Effector CD8-positive, alpha-beta T cell (primary cell): ENCODE measurements around the gene EOMES.

Source experiments
- DNase-seq: peaks from one replicate; lab custom pipeline; 2025; lab: John Stamatoyannopoulos, UW

The EOMES gene

DNA sequence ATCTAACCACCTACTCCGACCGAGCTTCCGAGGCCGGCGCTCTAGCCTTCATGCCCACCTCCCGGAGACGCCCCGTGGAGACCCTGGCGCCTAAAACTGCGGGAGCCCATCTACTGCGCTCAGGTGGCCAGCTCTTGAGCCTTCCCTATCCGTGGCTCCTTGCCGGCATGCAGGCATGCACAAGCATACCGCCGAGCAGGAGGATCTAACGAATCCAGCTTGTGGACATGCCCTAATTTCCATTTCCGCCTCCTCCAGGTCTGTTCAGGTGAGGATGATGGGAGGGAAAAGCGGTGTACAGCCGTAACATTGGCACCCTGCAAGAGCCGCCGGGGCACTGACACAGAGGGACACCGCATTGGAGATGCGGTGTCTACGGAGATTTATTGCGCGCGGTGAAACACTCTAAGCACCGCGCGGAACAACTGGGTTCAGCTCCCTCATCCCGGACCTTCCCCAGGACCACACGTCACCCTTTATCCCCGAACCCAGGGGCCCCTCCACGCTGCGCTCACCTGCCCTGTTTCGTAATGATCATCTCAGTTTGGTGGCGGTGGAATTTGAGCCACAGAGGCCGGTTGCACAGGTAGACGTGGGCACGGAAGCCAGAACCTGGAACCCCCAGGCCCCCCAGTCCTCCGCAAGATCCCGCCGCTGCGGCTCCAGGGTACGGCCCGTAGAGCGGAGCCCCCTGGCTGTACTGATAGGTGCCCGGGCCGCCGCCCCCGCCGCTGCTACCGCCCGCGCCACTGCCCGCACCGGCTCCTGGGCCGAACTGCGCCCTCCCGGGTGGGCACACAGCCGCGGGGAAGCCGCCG is 1.0 kb downstream of the EOMES start:
- DNase-seq: no peak

DNA sequence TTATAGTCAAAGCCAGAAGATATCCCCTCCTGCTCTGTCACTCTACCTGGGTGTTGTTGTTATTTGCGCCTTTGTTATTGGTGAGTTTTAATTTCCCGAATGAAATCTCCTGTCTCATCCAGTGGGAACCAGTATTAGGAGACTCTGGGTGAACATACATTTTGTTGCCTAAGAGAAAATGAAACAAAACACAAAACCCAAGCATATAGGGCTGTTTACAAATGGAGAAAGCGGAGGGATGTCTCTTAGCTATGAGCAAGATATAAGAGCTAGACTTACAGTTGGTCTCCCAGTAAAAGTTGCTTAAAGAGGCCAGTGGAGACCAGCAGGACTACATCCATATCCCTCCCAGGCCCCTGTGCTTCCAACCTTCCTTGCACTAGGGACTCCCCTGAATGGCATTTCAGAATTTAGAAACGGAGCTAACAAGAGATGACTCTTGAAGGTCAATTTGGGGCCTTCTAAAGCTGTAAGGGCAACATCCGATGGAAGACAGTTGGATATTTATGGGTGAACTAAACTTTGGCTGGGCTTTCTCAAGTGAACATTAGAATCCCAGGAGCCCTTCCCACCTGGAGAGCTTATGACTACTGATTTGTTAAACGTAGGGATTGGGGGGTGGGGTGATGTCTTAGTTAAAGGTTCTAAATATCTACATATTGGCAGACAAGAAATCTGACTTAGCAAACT is 2.7 kb downstream of the EOMES start:
- no peak for DNase-seq

DNA sequence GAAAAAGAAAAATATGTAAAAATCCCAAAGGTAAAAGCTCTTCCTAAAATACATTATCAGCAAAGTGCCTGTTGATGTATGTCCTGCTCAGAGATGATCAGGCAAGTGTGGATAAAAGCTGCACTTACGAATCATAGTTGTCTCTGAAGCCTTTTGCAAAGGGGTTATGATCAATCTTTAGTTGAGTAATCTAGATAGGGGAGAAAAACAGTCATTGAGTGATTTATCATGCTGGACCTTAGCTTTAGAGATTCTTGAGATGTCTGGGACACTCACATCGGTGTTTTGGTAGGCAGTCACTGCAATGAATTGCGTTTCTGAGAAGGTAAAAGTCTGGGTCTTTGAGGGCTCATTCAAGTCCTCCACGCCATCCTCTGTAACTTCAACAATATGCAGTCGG is 3.7 kb downstream of the EOMES start:
- no peak for DNase-seq

DNA sequence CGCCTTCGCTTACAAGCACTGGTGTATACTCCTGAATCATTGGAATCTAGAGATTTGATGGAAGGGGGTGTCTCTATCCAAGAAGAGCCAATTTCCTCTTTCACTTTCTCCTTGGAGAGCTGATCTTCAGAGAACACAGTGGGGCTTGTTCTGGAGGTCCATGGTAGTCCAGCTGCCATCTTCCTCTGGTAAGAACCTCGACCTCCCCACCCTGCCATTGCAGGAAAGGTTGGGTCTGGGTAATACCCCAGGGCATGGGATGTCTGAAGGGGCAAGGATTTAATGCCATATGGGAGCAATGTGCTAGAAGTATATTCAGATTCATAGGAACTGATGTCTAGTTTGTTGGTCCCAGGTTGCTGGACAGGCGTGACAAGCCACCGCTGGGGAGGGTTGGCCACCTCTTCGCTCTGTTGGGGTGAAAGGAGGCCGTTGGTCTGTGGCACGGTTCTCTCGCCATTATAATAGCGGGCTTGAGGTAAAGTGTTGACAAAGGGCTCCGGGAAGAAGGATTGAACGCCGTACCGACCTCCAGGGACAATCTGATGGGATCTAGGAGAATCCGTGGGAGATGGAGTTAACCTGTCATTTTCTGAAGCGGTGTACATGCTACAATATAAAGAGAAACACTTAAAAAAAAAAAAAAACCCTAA is 4.8 kb downstream of the EOMES start:
- DNase-seq: no peak

DNA sequence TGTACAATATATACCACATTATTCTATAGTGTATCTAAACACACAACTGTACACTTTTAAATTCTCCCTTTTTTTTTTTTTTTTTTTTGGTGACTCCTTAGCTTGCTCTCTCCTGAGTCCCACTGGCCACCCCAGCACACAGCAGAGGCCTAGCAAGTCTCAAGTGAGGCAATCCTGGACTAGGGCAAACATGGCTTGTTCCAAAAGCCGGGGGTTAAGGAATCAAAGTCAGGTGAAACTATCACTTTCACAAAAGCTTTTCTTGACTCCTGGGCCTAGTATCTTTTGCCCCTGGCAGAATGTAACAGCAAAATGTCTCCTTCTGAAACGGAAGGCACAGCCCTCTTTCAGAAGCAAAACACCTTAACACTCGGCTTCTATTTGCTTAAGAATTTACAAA is 5.8 kb downstream of the EOMES start:
- DNase-seq: no peak

DNA sequence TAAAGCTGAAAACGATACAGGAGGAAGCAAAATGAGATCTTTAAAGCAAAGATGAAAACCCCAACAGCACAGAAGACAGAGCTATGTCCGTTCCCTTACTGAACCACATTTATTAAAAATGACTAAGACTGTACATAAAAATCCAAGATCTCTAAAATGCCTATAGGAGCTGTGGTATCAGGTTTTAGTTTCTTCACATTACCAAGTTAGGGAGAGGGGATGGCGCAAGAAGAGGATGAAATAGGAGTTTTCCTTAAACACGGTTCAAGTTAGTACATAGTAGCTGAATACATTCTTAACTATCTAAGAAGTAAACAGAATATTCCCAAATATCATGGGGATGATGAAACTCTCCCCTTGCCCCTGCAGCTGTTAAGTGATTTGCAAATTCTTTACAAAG is 6.3 kb downstream of the EOMES start:
- DNase-seq: no peak

DNA sequence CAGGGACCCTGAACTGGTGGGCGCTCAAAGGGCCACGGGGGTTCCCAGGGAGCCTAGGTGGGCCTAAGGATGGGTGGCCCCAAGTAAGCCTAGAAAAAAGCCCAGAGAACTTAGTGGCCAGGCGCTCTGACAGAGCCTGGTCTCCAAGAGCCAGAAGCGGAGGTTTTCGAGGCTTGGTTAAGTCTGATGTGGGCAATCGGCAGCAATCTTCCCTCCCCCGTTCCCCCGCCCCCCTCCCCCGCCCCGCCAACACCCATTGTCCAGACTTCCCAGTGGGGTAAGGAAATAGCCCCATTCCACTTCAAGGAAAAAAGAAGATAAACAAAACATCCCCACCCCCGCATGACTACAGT is 6.7 kb downstream of the EOMES start:
- DNase-seq: no peak

DNA sequence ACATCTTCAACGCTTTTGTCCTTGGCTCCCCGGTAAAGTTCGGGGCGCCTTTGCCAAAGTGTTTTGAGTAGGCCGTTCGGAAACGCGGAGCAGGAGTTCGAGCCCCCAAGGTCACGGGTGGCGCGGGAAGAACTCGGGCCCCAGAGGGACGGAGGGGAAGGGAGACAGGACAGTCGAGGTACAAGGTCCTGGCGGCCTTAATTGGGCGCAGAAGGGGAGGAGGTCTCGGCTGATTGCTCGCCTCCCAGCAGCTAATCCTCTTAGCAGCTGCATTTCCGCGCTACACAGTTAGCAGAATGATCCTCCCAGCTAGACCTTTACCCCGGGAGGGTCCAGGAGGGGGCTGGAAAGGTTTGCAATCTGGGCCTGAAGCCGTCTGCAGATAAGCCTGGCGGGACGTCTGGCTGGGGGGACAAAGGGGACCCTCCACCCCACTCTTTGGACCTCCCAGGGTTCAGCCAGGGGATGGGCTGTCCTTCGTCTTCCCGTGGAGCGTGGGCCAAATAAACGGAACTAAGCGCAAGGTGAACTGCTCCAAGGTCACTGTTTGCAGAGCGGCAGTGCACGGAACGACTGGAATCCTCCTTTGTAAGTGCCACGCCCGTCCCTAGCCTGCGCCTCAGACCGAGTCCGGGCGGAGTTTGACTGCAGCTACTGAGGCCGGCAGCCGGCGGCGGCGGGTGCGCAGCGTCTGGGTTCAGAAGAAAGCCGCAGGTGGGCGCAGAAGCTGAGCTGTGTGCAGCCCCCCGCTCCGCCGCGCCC is 7.2 kb downstream of the EOMES start:
- DNase-seq: no peak

DNA sequence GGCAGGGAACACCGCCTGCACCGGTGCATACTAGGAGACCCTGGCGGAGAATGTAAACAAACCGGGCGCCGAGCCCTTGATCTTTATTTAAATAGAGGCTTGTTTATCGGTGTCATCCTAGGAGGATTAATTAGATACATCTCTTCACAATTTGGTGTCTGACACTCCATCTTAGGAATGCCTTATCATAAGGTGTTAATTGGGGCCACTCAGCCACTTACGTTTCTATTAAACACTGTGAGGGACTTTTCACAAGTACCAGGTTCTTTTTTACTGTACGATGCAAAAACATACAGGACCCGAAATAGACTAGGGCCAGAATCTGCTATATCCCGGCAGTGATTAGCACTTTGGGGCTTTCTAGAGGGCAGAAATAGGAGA is 8.0 kb downstream of the EOMES start:
- no peak for DNase-seq

DNA sequence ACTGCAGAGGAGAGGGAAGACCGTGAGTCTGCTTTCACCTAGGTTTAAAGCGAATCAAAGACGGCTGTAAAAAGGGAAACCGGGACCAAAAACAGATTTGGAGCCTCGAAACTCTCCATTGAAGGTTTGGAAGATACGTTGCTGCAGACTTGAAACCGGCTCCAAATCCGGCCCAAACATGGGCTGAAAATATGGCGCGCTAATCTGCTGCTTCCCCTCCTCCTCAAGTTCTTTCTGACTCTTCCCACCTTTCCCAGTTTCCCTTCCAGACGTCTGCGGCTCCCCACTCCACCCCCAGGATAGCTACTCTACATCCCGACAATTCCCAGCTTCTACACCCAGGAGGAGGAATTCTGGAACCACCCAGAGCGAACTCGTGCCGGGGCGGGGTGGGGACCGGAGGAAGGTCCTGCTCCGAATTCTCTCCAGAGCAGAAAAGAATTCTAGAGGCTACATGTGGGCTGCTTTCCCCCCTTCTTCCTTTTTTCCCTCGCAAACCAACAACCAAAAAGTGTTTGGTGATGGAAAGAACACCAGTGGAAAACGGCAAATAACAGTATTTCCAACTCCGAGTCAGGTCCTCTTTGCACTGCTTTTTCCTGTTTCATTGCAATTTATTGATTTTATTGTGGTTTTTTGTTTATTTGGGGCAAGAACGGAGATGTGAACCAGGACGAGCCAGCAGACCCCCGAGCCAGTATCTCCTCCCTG is 8.5 kb downstream of the EOMES start:
- DNase-seq: no peak

DNA sequence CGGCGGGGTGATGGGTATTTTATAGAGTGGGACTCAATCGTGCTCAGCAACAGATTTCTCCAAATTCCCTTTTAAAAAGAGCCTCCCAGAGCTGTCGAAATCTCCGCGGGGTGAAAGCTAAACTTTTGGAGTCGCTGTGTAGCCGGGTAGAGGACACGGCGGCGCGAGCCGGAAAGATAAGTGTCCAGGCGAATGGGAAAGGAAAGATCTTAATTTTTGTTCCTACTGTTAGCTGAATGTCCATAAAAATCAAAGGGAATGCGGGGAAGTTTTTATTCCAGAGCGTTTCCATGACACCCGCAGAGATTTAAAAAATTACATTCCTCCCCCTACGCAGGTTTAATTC is 9.1 kb downstream of the EOMES start:
- DNase-seq: no peak

DNA sequence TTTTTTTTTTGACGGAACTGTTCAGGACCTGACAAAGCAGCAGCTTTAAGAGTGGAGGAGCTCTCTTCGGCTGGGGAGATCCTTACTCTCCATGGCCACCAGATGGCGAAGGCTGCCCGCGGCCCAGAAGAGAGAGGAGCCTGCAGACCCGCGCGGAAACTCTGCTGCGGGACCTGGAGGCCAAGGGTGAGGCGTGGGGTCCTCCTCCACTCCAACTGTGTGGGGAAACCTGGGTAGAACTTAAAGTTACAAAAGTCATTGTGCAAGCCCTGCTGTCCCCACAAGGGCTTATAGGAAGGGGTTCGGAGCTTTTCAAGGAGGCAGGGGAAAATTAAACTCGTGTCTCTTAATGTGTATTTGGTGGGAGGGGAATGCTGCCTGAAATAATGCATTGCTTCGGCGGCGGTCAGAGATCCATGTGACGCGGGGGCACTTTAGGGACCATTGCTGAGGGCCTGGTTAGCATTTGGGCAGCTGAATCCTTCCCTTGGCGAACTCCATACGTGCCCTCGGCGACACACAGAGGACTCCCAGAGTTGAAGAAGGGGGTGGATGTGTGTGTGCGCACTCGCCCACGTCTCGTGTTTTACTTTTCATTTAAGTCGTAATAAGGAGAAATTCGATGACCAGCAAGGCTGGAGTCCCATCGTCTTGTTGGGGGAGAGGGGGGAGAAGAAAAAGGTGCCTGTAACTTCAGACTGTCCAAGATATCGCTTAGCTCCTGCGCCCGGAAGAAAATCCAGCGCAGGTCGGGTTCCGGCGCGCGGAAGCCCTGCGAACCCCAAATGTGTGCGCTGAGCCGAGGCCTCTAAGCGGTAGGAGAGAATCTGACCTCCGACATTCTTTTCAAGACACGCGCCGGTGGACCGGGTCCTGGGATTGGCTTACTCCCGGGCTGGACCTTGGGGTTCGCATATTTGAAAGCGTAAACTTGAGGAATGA is 9.7 kb downstream of the EOMES start:
- DNase-seq: peak; percentile 63

DNA sequence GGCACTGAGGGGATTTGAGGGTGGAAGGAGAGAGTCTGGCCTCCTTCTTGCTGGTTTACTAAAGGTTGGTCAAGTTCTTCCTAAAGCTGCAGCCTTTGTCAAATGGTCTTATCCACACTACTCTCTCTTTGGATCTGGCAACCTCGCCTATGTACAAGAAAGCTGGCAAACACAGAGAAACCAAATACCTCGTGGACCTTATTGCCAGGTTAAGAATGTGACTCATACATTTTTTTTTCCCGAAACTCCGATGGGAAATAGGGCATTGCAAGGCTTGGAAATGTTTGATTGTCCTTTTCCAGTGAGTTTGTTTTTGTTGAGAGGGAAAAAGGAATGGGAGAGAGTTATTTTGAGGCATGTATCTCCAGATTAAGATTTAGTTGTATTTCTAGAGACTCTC is 13.9 kb downstream of the EOMES start:
- DNase-seq: no peak

DNA sequence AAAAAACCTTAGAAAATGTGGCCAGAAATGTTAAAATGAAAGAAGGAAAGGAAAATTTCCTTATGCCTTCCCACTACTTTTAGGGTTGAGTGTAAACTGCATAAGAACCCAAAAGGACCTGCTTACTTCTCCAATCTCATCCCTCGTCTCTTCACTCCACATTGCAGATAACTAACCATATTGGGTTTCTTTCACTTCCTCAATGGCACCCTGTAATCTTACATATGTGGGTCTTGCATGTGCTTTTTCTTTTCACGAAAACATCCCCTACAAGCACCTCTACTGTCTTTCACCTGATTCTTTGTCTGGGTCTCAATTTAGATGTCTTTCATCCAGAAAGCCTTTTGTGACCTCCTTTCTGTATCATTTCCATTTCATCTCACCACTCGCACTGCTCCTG is 23.1 kb downstream of the EOMES start:
- DNase-seq: no peak

DNA sequence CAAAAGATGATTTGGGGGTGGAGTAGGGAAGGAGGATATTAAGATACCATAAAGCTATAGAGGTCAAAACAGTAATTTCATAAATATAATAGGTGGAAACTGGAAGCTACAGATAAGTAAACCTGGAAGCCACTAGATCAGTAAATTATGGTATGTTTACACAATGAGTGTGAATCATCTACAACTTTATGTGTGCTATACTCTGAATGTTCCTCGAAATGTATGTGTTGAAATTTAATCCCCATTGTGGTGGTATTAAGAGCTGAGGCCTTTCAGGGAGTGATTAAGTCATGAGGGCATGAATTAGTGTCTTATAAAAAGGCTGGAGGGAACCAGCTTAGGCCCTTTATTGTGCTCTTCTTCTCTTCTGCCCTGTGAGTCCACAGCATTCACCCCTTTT is 25.2 kb downstream of the EOMES start:
- no peak for DNase-seq

DNA sequence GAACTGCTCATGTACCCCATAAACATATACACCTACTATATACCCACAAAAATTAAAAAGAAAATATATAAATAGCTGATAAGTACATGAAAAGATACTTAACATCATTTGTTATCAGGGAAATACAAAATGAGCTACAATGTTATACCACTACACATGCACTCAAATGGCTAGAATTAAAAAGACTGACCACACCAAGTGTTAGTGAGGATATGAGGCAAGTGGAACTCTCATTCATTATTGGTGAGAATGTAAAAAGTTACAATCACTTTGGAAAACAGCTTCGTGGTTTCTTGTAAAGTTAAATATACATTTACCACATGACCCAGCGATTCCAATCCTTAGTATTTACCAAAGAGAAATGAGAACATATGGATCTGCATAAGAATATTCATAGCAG is 26.5 kb downstream of the EOMES start:
- DNase-seq: no peak

DNA sequence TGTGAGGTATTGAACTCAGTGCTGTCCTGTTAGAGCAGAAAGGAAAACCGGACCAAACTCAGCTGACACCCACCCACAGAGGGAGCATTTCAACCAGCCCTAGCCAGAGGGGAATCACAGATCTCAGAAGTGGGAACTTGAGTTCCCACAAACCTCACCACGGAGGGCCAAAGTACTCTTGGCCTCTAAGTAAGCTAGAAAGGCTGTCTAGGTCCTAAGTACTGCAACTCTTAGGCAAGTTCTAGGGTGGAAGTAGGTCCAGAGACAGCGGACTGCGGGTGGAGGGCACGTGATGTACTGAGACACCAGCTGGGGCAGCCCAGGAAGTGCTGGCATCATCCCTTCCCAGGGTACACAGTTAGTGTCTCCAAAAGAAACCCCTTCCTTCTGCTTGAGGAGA is 34.1 kb downstream of the EOMES start:
- DNase-seq: no peak

DNA sequence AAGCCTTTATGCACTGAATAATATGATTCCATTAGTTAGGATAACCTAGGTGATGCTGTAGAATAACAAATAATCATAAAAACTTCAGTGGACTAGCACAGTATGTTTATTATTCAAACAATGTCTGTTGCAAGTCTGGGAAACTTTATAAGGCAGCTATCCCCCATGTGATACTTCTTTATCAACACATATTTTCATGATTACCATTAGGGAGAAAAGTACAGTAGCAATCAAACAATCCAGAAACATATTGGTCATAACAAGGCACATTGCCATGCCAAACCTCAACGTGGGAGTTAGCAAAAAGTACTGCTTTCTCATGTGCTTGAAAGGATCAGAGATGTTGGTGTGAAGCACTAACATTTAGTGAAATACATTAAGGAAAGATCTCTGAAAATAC is 35.5 kb downstream of the EOMES start:
- DNase-seq: no peak

DNA sequence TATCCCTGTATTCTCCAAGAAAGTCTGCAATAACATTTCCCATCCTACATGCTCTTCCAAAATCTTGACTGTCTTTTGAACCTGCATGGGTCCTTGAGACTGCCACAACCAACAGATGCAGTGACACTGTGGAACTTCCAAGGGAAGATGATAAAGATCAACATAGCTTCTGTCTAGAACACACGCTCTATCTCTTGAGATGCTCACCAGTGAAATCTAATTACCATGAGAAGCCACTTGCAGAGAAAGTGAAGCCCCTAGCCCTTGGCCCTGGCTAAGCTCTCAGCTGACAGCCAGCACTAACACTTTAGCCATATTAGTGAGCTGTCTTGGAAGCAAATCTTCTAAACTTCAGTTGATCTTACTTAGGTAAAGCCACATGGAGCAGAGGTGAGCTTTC is 36.6 kb downstream of the EOMES start:
- no peak for DNase-seq

DNA sequence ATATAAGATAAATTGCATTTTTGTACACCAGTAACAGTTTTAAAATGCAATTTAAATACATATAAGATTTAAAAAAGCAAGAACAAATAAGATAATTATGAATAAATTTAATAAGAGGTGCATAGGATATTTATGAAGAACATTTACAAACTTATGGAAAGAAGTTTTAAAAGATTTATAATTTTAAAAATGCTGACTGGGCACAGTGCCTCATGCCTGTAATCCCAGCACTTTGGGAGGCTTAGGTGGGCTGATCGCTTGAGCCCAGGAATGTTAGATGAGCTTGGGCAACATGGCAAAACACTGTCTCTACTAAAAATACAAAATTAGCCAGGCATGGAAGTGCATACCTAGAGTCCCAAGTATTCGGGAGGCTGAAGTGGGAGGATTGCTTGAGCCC is 37.8 kb downstream of the EOMES start:
- DNase-seq: no peak

DNA sequence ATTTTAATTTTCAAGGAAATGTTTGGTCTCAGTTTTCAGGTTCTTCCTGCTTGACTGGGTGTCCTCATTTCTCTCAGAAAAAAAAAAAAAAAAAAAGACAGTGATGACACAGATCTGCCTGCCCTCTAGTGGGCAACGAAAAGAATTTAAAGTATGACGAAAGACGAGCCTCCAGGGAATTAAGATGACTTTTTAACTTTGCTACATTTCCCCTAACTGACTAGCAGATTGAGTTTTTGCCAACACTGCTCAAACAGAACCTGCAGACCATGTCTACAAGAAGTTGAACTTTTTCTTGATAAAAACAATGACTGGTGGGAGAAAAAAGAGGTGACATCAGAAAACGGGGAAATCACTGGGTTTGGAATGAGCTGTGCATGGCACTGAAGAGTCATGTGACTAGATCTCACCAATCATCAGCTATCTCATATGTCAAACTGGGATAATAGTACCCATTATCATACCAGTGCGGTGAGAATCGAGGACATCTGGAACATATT is 40.8 kb downstream of the EOMES start:
- DNase-seq: no peak
